GM19467 (cell line): Measurements from ENCODE around the gene PRKAG3.

Source experiments
- ATAC-seq: cut with Tn5 transposase; IDR thresholded peaks from one replicate; pipeline ENCODE4 v1.9.1; 2021; ENCODE audit warnings: mild to moderate bottlenecking, moderate library complexity; ENCODE audit not compliant: unreplicated experiment

The PRKAG3 gene

GRCh38 chr2:218815649-218816048, 16.0 kb downstream of the PRKAG3 start:
- ATAC-seq = no peak

DNA sequence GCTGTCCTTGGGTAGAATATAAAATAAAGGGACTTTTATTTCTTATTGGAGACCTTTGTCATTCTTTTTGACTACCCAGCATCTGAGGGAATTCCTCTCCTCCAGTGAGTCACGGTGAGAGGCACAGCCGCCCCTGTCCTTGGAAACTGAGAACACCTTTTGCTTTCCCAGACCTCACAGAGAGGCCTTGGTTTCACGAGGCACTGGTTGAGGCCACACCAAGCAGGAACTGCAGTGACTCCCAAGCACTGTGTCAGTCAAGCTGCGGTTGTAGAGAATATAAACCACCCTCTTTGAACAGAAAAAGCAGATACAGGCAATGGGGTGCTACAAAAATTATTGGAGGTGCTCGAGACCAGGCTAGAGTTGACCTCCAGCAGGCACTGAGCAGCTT, 16.4 kb downstream of the PRKAG3 start:
- ATAC-seq = no peak

GRCh38 chr2:218814540-218815243, 16.9 kb downstream of the PRKAG3 start:
- ATAC-seq = no peak

DNA sequence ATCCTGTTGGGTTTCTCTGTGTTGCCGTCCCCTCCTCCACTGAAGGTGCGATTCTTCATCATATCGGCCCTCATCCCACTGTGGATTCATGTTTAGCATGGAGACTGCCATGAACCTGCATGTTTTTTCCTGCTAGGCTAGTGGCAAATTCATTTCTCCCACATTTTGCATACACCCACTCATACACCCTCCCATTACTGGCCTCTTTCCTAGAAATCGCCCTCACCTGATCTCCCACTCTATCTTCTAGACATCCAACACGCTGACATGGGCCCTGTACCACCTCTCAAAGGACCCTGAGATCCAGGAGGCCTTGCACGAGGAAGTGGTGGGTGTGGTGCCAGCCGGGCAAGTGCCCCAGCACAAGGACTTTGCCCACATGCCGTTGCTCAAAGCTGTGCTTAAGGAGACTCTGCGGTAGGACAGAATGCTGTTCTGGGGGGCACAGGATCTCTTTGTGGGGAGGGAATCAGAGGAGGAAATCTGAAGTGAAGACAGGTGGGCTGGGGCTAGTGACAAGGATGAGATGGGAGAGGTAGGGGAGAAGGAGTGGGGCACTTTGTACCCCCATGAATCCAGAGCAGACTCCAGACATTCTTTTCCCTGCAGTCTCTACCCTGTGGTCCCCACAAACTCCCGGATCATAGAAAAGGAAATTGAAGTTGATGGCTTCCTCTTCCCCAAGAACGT, 17.7 kb downstream of the PRKAG3 start:
- ATAC-seq = no peak

DNA sequence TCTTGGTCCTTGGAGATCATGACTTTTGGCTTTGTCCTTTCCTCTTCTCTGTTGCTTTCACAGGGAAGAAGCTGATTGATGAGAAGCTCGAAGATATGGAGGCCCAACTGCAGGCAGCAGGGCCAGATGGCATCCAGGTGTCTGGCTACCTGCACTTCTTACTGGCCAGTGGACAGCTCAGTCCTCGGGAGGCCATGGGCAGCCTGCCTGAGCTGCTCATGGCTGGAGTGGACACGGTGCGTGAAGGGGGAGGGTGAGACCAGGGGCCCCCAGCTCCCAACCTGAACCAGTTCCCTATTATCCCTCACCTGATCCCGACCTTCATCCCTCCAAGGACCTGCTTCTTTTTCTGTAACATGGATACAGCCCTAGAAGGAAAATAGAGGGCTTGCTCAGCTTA, 18.7 kb downstream of the PRKAG3 start:
- no peak for ATAC-seq

DNA sequence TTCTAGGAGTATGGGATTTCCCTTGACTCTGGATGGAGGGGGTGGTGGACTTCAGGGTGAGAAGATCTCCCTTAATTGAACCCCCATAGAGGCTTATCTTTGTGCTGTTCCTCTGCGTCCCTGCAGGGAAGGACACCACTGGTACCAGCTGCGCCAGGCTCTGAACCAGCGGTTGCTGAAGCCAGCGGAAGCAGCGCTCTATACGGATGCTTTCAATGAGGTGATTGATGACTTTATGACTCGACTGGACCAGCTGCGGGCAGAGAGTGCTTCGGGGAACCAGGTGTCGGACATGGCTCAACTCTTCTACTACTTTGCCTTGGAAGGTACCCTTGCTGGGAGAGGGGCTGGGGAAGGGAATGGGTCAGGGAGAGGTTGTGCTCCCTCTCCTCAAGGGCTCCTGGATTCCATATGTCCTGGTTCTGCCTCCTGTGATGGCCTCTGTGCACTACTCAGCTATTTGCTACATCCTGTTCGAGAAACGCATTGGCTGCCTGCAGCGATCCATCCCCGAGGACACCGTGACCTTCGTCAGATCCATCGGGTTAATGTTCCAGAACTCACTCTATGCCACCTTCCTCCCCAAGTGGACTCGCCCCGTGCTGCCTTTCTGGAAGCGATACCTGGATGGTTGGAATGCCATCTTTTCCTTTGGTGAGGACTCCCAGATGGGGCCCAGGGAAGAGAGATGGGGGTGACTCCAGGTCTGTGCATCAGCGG, 19.3 kb downstream of the PRKAG3 start:
- ATAC-seq = no peak

GRCh38 chr2:218811382-218811781, 20.2 kb downstream of the PRKAG3 start:
- ATAC-seq = no peak

DNA sequence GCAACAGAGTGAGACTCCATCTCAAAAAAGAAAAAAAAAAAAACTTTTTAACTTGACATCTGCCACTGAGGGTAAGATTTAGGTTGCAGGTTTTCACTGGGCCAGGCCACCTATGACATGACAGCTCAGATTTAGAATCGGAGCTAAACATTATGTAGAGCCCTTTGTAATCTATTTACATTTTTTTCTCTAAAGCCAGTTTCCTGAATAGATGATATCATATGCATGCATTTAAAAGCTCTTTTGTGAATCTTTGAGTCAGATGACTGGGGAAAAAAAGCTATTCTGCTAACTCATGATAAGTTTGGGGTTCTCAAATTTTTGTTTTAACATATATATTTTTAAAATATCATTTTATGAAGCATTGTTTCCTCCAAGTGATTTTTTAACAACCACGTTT, 21.3 kb downstream of the PRKAG3 start:
- no peak for ATAC-seq

- no peak for ATAC-seq
Observed at GRCh38 chr2:218809515-218809914, 22.1 kb downstream of the PRKAG3 start.

DNA sequence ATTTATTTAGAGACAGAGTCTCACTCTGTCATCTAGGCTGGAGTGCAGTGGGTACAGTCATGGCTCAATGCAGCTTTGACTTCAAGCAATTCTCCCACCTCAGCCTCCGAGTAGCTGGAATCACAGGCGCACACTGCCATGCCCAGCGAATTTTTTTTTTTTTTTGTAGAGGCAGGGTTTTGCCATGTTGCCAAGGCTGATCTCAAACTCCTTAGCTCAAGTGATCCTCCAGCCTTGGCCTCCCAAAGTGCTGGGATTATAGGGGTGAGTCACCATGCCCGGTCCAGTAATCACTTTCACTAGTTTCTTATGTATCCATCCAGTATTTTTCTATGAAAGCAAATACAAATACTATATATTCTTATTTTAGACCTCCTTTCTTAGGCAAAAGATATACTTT, 24.0 kb downstream of the PRKAG3 start:
- no peak for ATAC-seq

DNA sequence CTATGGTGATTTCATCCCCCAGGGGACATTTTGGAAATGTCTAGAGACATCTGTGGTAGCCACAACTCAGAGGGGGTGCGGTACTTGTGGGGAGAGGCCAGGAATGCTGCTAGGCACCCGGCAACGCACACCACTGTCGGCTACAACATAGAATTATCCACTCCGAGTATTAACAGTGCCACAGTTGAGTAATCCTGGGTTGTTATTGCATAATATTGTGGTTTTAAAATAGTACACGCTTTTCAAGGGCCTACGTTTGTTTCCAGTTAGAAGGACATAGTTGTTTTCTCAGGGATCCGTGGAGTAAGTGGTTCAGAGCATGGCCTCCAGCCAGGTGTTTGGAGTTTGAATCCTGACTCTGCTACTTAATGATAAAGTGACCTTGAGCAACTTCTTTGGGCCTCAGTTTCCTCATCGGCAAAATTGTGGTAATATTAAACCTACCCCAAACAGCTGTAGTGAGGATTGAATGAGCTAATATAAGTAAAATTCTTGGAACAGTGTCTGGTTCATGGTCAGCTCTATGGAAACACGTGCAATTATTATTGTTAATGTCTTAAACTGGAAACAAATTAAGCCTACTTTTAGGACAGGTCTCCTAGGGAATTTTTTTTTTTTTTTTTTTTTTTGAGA, 25.1 kb downstream of the PRKAG3 start:
- ATAC-seq = peak; percentile 59

GRCh38 chr2:218805627-218806026, 26.0 kb downstream of the PRKAG3 start:
- no peak for ATAC-seq

DNA sequence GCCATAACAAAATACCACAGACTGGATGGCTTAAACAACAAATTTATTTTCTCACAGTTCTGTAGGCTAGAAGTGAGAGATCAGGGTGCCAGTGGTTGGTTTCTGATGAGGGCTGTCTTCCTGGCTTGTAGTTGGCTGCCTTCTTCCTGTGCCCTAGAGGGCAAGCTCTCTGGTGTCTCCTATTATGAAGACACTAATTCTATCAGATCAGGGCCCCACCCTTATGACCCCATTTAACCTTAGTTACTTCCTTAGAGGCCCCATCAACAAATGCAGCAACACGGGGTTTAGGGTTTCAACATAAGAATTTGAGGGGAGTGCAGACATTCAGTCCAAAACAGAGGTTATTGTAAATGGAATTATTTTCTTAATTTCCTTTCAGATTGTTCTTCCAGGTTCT, 26.8 kb downstream of the PRKAG3 start:
- ATAC-seq = no peak

GRCh38 chr2:218802386-218802994, 29.1 kb downstream of the PRKAG3 start:
- ATAC-seq = no peak

DNA sequence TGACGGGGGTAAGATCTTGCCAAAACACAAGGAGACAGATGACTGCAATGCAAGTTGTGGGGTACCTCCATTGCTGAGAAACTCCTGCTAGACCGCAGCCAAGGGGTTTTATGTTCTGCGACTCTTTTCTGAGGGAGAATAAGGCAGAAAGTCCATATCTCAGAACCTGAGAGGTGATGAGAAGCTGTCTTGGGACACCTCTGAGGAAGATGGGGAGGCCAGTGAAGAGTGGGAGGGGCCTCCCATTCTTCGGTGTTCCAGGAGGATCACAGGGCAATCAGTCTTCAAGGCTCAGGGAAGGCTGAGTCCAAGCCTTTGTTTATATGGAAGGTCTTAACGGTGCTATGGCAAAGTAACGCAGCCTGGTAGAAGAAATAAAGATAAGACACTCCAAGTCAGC, 31.6 kb downstream of the PRKAG3 start:
- no peak for ATAC-seq

DNA sequence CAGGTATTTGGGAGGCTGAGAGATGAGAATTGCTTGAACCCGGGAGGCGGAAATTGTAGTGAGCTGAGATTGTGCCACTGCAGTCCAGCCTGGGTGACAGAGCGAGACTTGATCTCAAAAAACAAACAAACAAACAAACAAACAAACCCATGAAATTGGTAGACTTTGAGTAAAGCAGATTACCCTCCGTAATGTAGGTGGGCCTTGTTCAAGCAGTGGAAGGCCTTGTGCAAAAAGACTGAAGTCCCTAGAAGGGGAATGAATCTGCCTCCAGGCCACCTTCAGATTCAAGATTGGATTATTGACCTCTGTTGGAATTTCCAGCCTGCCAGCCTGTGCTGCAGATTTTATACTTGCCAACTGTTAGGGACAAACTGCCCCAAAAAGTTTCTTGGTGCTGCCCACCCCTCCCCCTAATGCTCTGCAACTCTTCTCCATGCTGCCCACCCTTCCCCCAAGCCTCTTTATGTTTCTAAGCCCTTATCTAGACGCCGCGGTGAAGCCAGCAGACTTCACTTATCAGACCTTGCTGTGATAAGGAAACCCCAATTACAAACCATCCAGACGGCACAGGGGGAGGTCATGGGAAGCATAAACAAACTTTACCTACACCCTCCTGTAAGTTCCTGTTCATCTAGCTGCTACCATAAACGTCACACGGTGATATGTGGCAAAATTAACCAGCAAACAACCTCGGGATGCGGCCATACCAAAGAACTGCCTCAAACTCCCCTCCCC, 32.7 kb downstream of the PRKAG3 start:
- ATAC-seq = no peak

DNA sequence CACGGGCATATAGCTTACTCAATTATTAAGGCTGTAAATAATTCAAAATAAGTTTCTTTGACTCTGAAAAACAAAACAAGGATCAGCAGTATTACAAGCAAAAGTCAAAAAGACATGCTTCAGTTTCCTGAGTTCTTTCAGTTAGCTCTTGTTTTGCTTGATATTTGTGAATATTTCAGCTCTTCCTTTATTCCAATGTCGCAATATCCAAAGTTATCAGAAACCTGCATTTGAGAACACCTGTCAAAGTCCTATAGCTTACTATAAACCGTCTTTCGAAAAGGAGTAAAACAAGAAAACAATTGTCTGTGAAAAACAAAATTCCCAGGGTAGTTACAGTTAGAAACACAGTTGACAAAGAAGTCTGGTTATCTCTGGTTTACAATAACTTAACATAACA, 34.9 kb downstream of the PRKAG3 start:
- ATAC-seq = no peak

DNA sequence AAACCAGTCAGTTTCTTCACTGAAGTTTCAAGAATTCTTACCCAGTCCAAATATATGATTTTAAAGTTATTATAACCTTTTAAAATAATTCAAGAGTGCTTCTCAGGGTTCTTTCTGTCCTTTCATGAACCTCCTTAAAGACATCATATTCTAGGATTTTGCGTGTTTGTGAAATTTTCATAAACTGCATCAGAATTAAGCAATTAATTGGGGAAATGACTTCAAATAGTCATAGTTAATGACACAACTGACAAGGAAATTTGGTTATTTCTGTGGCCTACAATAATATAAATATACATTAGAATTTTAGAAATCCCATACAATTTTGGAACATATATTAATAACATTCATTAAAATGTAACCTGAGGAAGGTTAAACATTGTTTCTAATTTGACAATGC, 39.2 kb downstream of the PRKAG3 start:
- no peak for ATAC-seq

- ATAC-seq = no peak
Observed at GRCh38 chr2:218788529-218789255, 42.9 kb downstream of the PRKAG3 start.

GRCh38 chr2:218786133-218786532, 45.5 kb downstream of the PRKAG3 start:
- ATAC-seq = no peak
